22Rv1 (cell line): ENCODE measurements around the gene CTSH.

Experiments used
- CTCF ChIP-seq: fragments of 450-650 bp; IDR thresholded peaks from 2 replicates; pipeline ENCODE4 v1.5.1; 2017; ENCODE audit warnings: mild to moderate bottlenecking
- ZFX ChIP-seq: fragments of 450-650 bp; IDR thresholded peaks from 2 replicates; pipeline ENCODE4 v1.6.1; 2017; ENCODE audit warnings: antibody characterized with exemption, borderline replicate concordance

- no peak for TF ChIP-seq CTCF
- TF ChIP-seq ZFX: no peak
Measured at GRCh38 chr15:78921940-78922339, 22.9 kb downstream of the CTSH start.
